HFF-Myc (cell line): ENCODE data around the gene BPIFB3.

Experiments
- DNase-seq: peaks from one replicate; pipeline ENCODE4 v3.0.0-alpha.2; 2011; ENCODE audit warnings: low read depth; ENCODE audit errors: extremely low read depth
- H3K4me3 ChIP-seq: replicated peaks from 2 replicates; pipeline ENCODE4 v1.5.1; 2011; ENCODE audit warnings: low read depth, mild to moderate bottlenecking, control low read depth, low read length
- TF ChIP-seq, protein P1 (sequence below): IDR thresholded peaks from 2 replicates; pipeline ENCODE4 v1.5.1; 2012; ENCODE audit warnings: mild to moderate bottlenecking, low read depth, low read length, control low read depth; ENCODE audit errors: missing control alignments

The BPIFB3 gene

DNA sequence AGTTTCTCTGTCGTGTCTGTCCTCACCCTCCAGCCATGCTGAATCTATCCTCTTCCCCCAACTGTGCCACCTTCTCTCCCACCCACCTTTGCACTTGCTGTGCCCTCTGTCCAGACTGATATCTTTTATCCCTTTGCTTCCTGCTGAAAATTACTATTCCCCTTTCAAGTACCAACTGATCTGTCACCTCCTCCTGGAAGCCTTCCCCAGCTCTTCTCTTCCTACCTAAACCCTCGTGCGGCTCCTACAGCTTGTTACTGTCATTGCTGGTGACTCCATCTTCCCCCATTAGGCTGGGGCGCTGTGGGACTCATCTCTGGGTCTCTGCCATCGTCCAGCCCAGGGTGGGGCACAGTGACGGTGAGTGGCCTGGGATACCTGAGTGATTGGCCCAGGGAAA, 21.1 kb upstream of the BPIFB3 start:
- no peak for DNase-seq
- no peak overlapping the region for H3K4me3 ChIP-seq
- TF ChIP-seq, protein P1, sequence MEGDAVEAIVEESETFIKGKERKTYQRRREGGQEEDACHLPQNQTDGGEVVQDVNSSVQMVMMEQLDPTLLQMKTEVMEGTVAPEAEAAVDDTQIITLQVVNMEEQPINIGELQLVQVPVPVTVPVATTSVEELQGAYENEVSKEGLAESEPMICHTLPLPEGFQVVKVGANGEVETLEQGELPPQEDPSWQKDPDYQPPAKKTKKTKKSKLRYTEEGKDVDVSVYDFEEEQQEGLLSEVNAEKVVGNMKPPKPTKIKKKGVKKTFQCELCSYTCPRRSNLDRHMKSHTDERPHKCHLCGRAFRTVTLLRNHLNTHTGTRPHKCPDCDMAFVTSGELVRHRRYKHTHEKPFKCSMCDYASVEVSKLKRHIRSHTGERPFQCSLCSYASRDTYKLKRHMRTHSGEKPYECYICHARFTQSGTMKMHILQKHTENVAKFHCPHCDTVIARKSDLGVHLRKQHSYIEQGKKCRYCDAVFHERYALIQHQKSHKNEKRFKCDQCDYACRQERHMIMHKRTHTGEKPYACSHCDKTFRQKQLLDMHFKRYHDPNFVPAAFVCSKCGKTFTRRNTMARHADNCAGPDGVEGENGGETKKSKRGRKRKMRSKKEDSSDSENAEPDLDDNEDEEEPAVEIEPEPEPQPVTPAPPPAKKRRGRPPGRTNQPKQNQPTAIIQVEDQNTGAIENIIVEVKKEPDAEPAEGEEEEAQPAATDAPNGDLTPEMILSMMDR, result no peak

DNA sequence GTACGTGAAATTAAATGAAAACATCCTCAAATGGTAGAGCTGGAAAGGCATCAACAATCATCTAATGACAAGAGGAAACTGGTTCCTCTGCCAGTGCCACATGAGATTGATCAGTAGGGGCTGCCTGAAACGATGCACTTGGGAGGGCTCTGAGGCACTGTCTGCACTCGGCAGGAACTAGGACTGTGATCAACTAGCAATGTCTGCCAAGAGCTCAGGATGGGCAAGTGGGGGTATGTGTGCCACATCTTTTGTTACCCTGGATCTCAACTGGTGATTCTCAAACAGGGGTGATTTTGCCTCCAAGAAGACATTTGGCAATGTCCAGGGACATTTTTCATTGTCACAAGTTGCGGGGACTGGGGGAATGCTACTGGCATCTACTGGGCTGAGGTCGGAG, 20.3 kb upstream of the BPIFB3 start:
- H3K4me3 ChIP-seq, result no peak overlapping the region
- DNase-seq, result no peak
- TF ChIP-seq, protein P1, result no peak

DNA sequence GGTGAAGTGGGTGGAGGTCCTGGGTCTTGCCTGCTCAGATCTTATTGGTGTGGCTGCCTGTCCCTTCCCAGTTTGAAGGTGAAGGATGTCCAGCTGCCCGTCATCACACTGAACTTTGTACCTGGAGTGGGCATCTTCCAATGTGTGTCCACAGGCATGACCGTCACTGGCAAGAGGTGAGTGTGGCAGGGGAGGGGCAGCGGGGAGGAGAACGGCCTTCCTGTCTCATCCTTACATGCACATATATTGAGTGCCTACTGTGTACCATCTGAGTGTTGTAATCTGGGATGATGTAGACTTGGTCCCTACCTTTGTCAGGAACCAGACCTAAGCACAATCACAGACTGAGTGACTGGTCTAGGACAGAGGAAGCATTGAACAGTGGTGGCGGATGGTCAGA, 19.6 kb upstream of the BPIFB3 start:
- TF ChIP-seq, protein P1, result no peak
- H3K4me3 ChIP-seq, result no peak overlapping the region
- DNase-seq, result no peak

DNA sequence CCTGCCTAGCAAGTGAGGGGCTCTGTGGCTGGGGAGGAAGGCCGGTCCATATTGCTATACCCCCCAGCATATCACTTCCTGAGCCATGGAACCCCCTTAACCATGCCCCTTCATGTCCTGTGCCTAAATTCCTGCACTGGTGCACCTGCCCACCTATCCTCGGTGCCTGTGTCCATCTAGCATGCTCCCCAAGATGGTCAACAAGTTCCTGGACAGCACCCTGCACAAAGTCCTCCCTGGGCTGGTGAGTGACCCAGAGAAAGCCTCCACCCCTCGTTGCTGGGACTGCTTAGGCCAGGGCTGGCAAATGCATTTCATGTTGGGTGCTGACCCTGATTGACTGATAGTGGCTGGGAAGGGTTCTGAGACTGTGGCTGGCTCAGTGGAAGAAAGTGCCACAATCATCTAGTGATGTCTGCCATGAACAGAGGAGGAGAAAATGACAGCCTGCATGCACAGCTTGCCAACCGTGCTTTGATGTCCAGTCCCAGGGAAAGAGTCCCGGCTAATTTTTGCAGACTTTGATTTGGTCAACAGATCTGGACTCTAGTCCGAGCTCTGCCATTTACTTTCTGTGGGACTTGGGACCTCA, 18.7 kb upstream of the BPIFB3 start:
- no peak for DNase-seq
- no peak overlapping the region for H3K4me3 ChIP-seq
- TF ChIP-seq, protein P1, result no peak

DNA sequence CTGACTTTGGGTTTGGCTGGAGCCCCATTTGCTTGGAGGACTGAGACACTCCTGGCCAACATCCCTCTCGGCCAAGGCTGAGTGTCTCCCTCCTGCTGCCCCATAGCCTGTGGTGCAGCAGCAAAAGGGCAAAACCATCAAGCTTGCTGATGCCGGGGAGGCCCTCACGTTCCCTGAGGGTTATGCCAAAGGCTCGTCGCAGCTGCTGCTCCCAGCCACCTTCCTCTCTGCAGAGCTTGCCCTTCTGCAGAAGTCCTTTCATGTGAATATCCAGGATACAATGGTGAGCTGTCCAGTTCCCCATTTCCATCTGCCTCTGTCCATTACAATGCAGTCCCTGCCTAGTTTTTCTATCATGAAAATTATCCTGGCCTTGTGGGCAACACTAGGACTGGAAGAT, 16.2 kb upstream of the BPIFB3 start:
- no peak for DNase-seq
- H3K4me3 ChIP-seq, result no peak overlapping the region
- TF ChIP-seq, protein P1, result no peak

DNA sequence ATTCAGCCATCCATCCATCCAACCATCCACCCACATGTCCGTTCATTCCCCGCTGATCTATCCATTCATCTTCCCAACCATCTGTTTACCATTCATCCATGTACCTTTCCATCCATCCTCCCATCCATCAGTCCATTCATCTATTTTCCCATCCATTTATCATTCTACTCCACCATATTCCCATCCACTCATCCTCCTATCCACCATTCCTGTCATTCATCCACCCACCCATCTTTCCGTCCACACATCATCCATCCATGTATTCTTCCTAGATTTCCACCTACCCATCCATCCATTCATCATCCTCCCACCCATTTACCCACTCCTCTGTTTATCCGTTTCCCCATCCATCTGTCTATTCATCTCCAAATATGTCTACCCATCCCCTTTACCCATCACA, 15.5 kb upstream of the BPIFB3 start:
- TF ChIP-seq, protein P1, result no peak
- no peak for DNase-seq
- no peak overlapping the region for H3K4me3 ChIP-seq

DNA sequence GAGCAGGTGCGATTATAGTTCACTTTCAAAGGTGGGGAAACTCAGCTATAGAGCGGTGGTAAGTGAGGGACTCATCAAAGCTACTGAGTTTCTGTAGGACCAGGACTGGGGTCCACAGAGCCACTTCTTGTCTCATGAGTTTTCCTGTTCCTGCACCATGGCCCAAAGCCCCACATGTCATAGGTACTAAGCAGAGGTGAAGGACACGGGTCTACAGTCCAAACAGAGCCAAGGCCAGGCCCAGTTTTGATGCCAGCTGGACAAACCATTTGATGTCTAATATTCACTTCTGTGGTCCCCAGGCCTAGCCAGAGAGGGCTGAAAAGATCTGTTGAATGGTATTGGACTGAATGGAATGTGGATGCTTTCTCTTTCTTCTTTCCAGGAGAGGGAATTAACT, 11.3 kb upstream of the BPIFB3 start:
- no peak overlapping the region for H3K4me3 ChIP-seq
- TF ChIP-seq, protein P1, result no peak

More for the DNA sequence above, 11.3 kb upstream of the BPIFB3 start:
- DNase-seq, result no peak
